HepG2 (cell line): ENCODE data around the gene POLDIP3. TPM values are rescaled to one million over a fixed set of nuclear protein-coding genes. Genes with fewer than 3 reads are reported as not detected.

Experiments used
- ATAC-seq: fragments of 200-7000 bp; cut with Tn5 transposase; 3 replicates; pipeline ENCODE4 v1.9.1; 2020; ENCODE audit warnings: mild to moderate bottlenecking, moderate library complexity
- BruUV-seq: library from RNA; stranded (reverse); fragments of 400-500 nt; replicated peaks from 2 replicates; lab custom pipeline; 2021; lab: Mats Ljungman, UMichigan
- CTCF ChIA-PET: fragments of 300-600 bp; formaldehyde crosslinking; extraction: SDS; loops from one replicate; lab custom pipeline; 2021; ENCODE audit warnings: low total read pairs, inconsistent platforms, low intra/inter-chr PET ratio; lab: Yijun Ruan, JAX
- POLR2A ChIA-PET: fragments of 350-600 bp; sonication (Branson Sonifier 250); formaldehyde crosslinking; loops from one replicate; lab custom pipeline; 2020; ENCODE audit warnings: antibody characterized with exemption, inconsistent platforms; lab: Yijun Ruan, JAX
- DNase-seq: peaks from one replicate; pipeline ENCODE4 v3.0.0-alpha.2; 2015; ENCODE audit warnings: low spot score
- FAIRE-seq: peaks from 3 replicates; lab custom pipeline; 2011; peaks lifted over from hg19 to GRCh38; lab: Jason Lieb, UNC
- H2AFZ ChIP-seq: one replicate; pipeline ENCODE4 v1.6.1; 2011; ENCODE audit warnings: low read length, inconsistent platforms
- H3K27ac ChIP-seq: fragments of 300-600 bp; 3 replicates; pipeline ENCODE4 v1.8.0; 2011; ENCODE audit warnings: mixed run types, mild to moderate bottlenecking, mixed read lengths, low read length, inconsistent platforms; ENCODE audit not compliant: insufficient read depth; ENCODE audit errors: extremely low read length
- H3K27me3 ChIP-seq, 2 experiments: fragments of 200-600 bp in 1 of 2; 2 replicates in 1 of 2; 3 replicates in 1 of 2; pipeline versions ENCODE4 v1.6.0 to v1.8.0; 2011; ENCODE audit warnings: low read length in 2 of 2, mild to moderate bottlenecking in 2 of 2, moderate library complexity in 2 of 2, inconsistent platforms in 1 of 2; ENCODE audit not compliant: insufficient read depth in 2 of 2, control insufficient read depth in 1 of 2
- H3K36me3 ChIP-seq, 2 experiments: fragments of 200-600 bp in 1 of 2; replicated peaks in 1 of 2; 2 replicates in 1 of 2; 3 replicates in 1 of 2; pipeline versions ENCODE4 v1.5.1 to v1.8.0; 2011; ENCODE audit warnings: low read length in 2 of 2, inconsistent platforms in 1 of 2; ENCODE audit not compliant: insufficient read depth in 2 of 2, control insufficient read depth in 1 of 2
- H3K4me1 ChIP-seq: 2 replicates; pipeline ENCODE4 v1.5.1; 2012; ENCODE audit warnings: low read length, inconsistent platforms; ENCODE audit not compliant: insufficient read depth
- H3K4me2 ChIP-seq: 2 replicates; pipeline ENCODE4 v1.6.0; 2011; ENCODE audit warnings: low read depth, low read length, inconsistent platforms
- H3K4me3 ChIP-seq, 3 experiments: fragments of 200-600 bp in 1 of 3; sonication (generic), shearing (Covaris generic) in 1 of 3; replicated peaks in 1 of 3; 2 replicates each; pipeline ENCODE4 v1.5.1; 2011 to 2016; ENCODE audit warnings: low read length in 3 of 3, inconsistent platforms in 2 of 3, low read depth in 2 of 3, mild to moderate bottlenecking in 2 of 3, control low read depth in 1 of 3, mixed read lengths in 1 of 3; ENCODE audit not compliant: insufficient read depth in 1 of 3
- H3K79me2 ChIP-seq: one replicate; pipeline ENCODE4 v1.6.1; 2011; ENCODE audit warnings: low read length, inconsistent platforms; ENCODE audit not compliant: insufficient read depth
- H3K9ac ChIP-seq: 2 replicates; pipeline ENCODE4 v1.6.0; 2011; ENCODE audit warnings: mild to moderate bottlenecking, low read depth, low read length, inconsistent platforms; ENCODE audit not compliant: insufficient read depth
- H3K9me3 ChIP-seq: 2 replicates; pipeline ENCODE4 v1.5.1; 2012; ENCODE audit warnings: mild to moderate bottlenecking, low read length
- H4K20me1 ChIP-seq: 2 replicates; pipeline ENCODE4 v1.6.0; 2011; ENCODE audit warnings: inconsistent platforms, mild to moderate bottlenecking, low read length, moderate library complexity; ENCODE audit not compliant: insufficient read depth
- ARHGAP35 ChIP-seq: sonication (generic); formaldehyde crosslinking; IDR thresholded peaks from 2 replicates; pipeline ENCODE4 v1.9.0; 2022; ENCODE audit warnings: mild to moderate bottlenecking, inconsistent platforms, moderate library complexity, missing genetic modification reagents, borderline replicate concordance
- HIVEP1 ChIP-seq: sonication (generic); formaldehyde crosslinking; IDR thresholded peaks from 2 replicates; pipeline ENCODE4 v1.4.0; 2020; ENCODE audit warnings: mild to moderate bottlenecking, missing genetic modification reagents
- MTA1 ChIP-seq: sonication (generic); formaldehyde crosslinking; IDR thresholded peaks from 2 replicates; pipeline ENCODE4 v1.4.0; 2020; ENCODE audit warnings: missing genetic modification reagents, mild to moderate bottlenecking, borderline replicate concordance
- MXD4 ChIP-seq: IDR thresholded peaks from 2 replicates; pipeline ENCODE4 v1.6.1; 2016; ENCODE audit warnings: mild to moderate bottlenecking, missing biosample characterization, missing genetic modification reagents
- NFE2L2 ChIP-seq: fragments of 150-350 bp; IDR thresholded peaks from 2 replicates; pipeline ENCODE4 v1.6.1; 2014; ENCODE audit warnings: low read length
- POLR2A ChIP-seq, 2 experiments: IDR thresholded peaks; 2 replicates each; pipeline ENCODE4 v1.6.1; 2011; ENCODE audit warnings: low read depth in 2 of 2, low read length in 2 of 2, mild to moderate bottlenecking in 1 of 2, moderate library complexity in 1 of 2; ENCODE audit not compliant: insufficient read depth in 1 of 2
- PRDM10 ChIP-seq: sonication (generic); formaldehyde crosslinking; IDR thresholded peaks from 2 replicates; pipeline ENCODE4 v1.4.0; 2020; ENCODE audit warnings: low read depth, missing genetic modification reagents
- RCOR2 ChIP-seq: IDR thresholded peaks from 2 replicates; pipeline ENCODE4 v1.6.1; 2016; ENCODE audit warnings: missing biosample characterization, missing genetic modification reagents
- SP5 ChIP-seq: IDR thresholded peaks from 2 replicates; pipeline ENCODE4 v1.6.1; 2016; ENCODE audit warnings: low read depth, borderline replicate concordance
- ZGPAT ChIP-seq: IDR thresholded peaks from 2 replicates; pipeline ENCODE4 v1.6.1; 2016; ENCODE audit warnings: mild to moderate bottlenecking
- ZKSCAN1 ChIP-seq: fragments of 150-350 bp; IDR thresholded peaks from 2 replicates; pipeline ENCODE4 v1.6.1; 2014; ENCODE audit warnings: low read length
- ZNF607 ChIP-seq: sonication (generic); formaldehyde crosslinking; IDR thresholded peaks from 2 replicates; pipeline ENCODE4 v1.5.1; 2020; ENCODE audit warnings: missing genetic modification reagents, mild to moderate bottlenecking, borderline replicate concordance
- ZNF891 ChIP-seq: sonication (generic); formaldehyde crosslinking; IDR thresholded peaks from 2 replicates; pipeline ENCODE4 v1.5.0; 2020; ENCODE audit warnings: mild to moderate bottlenecking, missing genetic modification reagents
- WGBS: methylation state at CpG from one replicate; pipeline ENCODE4 v1.1.6; 2017; ENCODE audit warnings: low lambda C conversion rate; 5-methylcytosine and 5-hydroxymethylcytosine counted together
- in situ Hi-C: cut with HindIII; loops from 2 replicates; pipeline ENCODE4 v1.10.0; 2017; ENCODE audit warnings: low pct_unique_long_range_greater_than_20kb; ENCODE audit not compliant: extremely low pct_ligation_motif_present
- intact Hi-C: fragments of 100-400 bp; cut with micrococcal nuclease; formaldehyde crosslinking; loops from one replicate; pipeline ENCODE4 v1.10.0; 2022; ENCODE audit not compliant: unreplicated experiment
- polyA plus RNA-seq, 8 experiments: library from polyadenylated mRNA; depleted of rRNA in 3 of 8; stranded (reverse) in 7 of 8; unstranded in 1 of 8; fragments of >200 nt; fragmentation: Illumina TruSeq in 4 of 8; extraction: Trizol in 4 of 8; gene quantifications; 2 replicates each; pipeline versions ENCODE4 v1.2.1 to v1.2.3, GENCODE V29; 2011 to 2016; ENCODE audit warnings: low read depth in 4 of 8, missing spikeins in 1 of 8, mixed read lengths in 1 of 8; ENCODE audit not compliant: insufficient read depth in 1 of 8
- total RNA-seq, 5 experiments: library from RNA; depleted of rRNA; stranded (reverse); fragments of >200 nt; fragmentation: Illumina TruSeq; extraction: Trizol; gene quantifications; 2 replicates each; pipeline ENCODE4 v1.2.3, GENCODE V29; 2016; ENCODE audit warnings: low read depth in 1 of 5
- TF ChIP-seq, protein P1 (sequence below): sonication (generic); formaldehyde crosslinking; IDR thresholded peaks from 2 replicates; pipeline ENCODE4; 2020; ENCODE audit warnings: missing genetic modification reagents, mild to moderate bottlenecking, borderline replicate concordance

The POLDIP3 gene
- total and polyA plus RNA-seq, 2 of the 13 experiments (the other 11 are each of a cell fraction or from before 2014, with no cell fraction given) = 45.8 to 47.4 TPM

GRCh38 chr22:42602470-42602869 lies 12.2 kb downstream of the POLDIP3 start (continued):
- TF ChIP-seq NFE2L2 (peak; percentile 25; the same call in 1 of the 2 replicates), ARHGAP35 (CRISPR knock-in tag) (no peak), ZNF607 (CRISPR knock-in tag) (0 out of 2 replicates have a peak, but pooled peaks have one; percentile 6)

DNA sequence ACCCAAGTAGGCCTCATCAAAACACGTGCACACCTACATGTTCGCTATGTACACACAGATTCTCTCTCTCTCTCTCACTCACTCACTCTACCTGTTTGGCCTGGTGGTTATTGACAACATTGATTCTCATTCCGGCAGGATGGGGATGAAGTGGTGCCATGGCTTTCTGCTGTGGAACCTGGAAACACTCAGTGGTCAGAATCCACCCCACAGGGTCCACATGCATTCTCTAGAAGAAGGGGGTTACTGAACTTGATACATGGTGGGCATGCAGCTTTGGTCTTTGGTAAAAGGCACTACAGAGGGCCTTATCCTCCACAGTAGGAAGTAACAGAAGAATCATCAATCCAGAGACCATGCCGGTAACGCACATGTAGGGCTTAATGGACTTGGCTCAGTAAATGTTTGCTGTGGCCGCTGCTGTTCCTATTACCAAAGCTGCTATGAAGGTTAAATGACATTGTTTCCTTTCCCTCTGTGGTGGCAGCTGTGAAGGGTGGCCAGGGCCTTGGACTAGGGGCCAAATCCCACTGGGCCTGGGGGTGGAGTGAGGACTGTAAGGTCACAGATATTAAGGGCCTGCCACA lies 12.7 kb downstream of the POLDIP3 start:
- DNase-seq (peak; percentile 73), ATAC-seq (peak; percentile 91), FAIRE-seq (peak; percentile 93)
- Histone ChIP-seq H3K4me2 (peak overlapping the region; percentile 52), H3K27ac (peak overlapping the region; percentile 93), H3K79me2 (peaks cover 48% of the 10 kb centered on the region), H3K36me3 (peaks cover 23 to 62% of the 10 kb centered on the region in 2 experiments), H2AFZ (no peak overlapping the region), H3K4me3 (no peak overlapping the region; a peak in 1 of 6 replicates), H3K4me1 (peaks cover 63% of the 10 kb centered on the region), H3K9ac (peak overlapping the region; percentile 55; the same call in 1 of the 2 replicates), H4K20me1 (peaks cover 4% of the 10 kb centered on the region; the same call in 1 of the 2 replicates), H3K9me3 (no peaks in the 10 kb centered on the region), H3K27me3 (no peaks in the 10 kb centered on the region)
- ChIA-PET POLR2A (interaction anchor here (1.3 to 1.6 kb wide), 2 partner anchors 12 to 14 kb away, joined by 3 to 12 read pairs; partner anchors contain the start of gene POLDIP3), CTCF (no interaction called here)
- WGBS = 41% methylated on average over 6 of the region's 6 CpGs
- in situ Hi-C loops = no loop called here
- intact Hi-C loops = no loop called here
- BruUV-seq = TSS peak; percentile 32
- TF ChIP-seq ARHGAP35 (CRISPR knock-in tag) (no peak), ZNF891 (CRISPR knock-in tag) (no peak), SP5 (peak; percentile 45; the same call in 1 of the 2 replicates), ZKSCAN1 (no peak), ZGPAT (peak; percentile 46; the same call in 1 of the 2 replicates), RCOR2 (CRISPR knock-in tag) (peak; percentile 46; the same call in 1 of the 2 replicates), PRDM10 (CRISPR knock-in tag) (peak; percentile 11; the same call in 1 of the 2 replicates), MTA1 (CRISPR knock-in tag) (0 out of 2 replicates have a peak, but pooled peaks have one; percentile 35), POLR2A (IDR thresholded peaks at IDR 0.05; ENCODE audit: insufficient read depth in 1 of 2, low read depth in 2 of 2, low read length in 2 of 2) (0 out of 4 replicates have a peak, but pooled peaks of 1 of the 2 experiments have one; percentile 20), HIVEP1 (CRISPR knock-in tag) (no peak), MXD4 (CRISPR knock-in tag) (peak; percentile 69; the same call in 1 of the 2 replicates)
- TF ChIP-seq, protein P1, sequence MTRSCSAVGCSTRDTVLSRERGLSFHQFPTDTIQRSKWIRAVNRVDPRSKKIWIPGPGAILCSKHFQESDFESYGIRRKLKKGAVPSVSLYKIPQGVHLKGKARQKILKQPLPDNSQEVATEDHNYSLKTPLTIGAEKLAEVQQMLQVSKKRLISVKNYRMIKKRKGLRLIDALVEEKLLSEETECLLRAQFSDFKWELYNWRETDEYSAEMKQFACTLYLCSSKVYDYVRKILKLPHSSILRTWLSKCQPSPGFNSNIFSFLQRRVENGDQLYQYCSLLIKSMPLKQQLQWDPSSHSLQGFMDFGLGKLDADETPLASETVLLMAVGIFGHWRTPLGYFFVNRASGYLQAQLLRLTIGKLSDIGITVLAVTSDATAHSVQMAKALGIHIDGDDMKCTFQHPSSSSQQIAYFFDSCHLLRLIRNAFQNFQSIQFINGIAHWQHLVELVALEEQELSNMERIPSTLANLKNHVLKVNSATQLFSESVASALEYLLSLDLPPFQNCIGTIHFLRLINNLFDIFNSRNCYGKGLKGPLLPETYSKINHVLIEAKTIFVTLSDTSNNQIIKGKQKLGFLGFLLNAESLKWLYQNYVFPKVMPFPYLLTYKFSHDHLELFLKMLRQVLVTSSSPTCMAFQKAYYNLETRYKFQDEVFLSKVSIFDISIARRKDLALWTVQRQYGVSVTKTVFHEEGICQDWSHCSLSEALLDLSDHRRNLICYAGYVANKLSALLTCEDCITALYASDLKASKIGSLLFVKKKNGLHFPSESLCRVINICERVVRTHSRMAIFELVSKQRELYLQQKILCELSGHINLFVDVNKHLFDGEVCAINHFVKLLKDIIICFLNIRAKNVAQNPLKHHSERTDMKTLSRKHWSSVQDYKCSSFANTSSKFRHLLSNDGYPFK (CRISPR knock-in tag) = no peak
